OCI-LY7 (cell line): ENCODE results near the gene B3GNT3. TPM values are rescaled to one million over a fixed set of nuclear protein-coding genes. Genes with fewer than 3 reads are reported as not detected.

Experiments
- BruUV-seq: library from RNA; stranded (reverse); fragments of 400-500 nt; replicated peaks from 2 replicates; lab custom pipeline; 2021; lab: Mats Ljungman, UMichigan
- CTCF ChIA-PET: fragments of 300-600 bp; sonication (Branson Sonifier 250); formaldehyde crosslinking; loops from one replicate; lab custom pipeline; 2022; ENCODE audit warnings: antibody characterized with exemption; ENCODE audit not compliant: unreplicated experiment; lab: Charles Lee
- POLR2A ChIA-PET: fragments of 300-600 bp; sonication (Branson Sonifier 250); formaldehyde crosslinking; loops from one replicate; lab custom pipeline; 2022; ENCODE audit warnings: antibody characterized with exemption; lab: Charles Lee
- DNase-seq: peaks from one replicate; pipeline ENCODE4 v3.0.0-alpha.2; 2015; ENCODE audit warnings: low spot score
- H2AFZ ChIP-seq: fragments of 200-600 bp; sonication (generic), shearing (Covaris generic); 2 replicates; pipeline ENCODE4 v1.6.1; 2014; ENCODE audit warnings: mild to moderate bottlenecking, antibody characterized with exemption, low read length, moderate library complexity
- H3K27ac ChIP-seq: fragments of 200-600 bp; sonication (generic); 2 replicates; pipeline ENCODE4 v1.5.1; 2014; ENCODE audit warnings: mixed run types, low read depth, mild to moderate bottlenecking, moderate library complexity, low read length, inconsistent platforms; ENCODE audit not compliant: poor library complexity, severe bottlenecking
- H3K36me3 ChIP-seq: fragments of 200-600 bp; sonication (generic); 2 replicates; pipeline ENCODE4 v1.6.1; 2014; ENCODE audit warnings: mild to moderate bottlenecking, antibody characterized with exemption, low read length, moderate library complexity, mixed read lengths; ENCODE audit not compliant: insufficient read depth
- H3K4me1 ChIP-seq: fragments of 200-600 bp; sonication (generic); 2 replicates; pipeline ENCODE4 v1.5.1; 2014; ENCODE audit warnings: mild to moderate bottlenecking, low read length; ENCODE audit not compliant: insufficient read depth, poor library complexity, severe bottlenecking
- H3K4me2 ChIP-seq: fragments of 200-600 bp; sonication (generic); 2 replicates; pipeline ENCODE4 v1.6.1; 2014; ENCODE audit warnings: mild to moderate bottlenecking, low read length
- H3K4me3 ChIP-seq: fragments of 200-600 bp; sonication (generic); 2 replicates; pipeline ENCODE4 v1.5.1; 2014; ENCODE audit warnings: mild to moderate bottlenecking, low read depth, low read length; ENCODE audit not compliant: poor library complexity, severe bottlenecking
- H3K79me2 ChIP-seq: fragments of 200-600 bp; sonication (generic); 2 replicates; pipeline ENCODE4 v1.6.1; 2016; ENCODE audit warnings: low read depth, mild to moderate bottlenecking, low read length, moderate library complexity, mixed read lengths; ENCODE audit not compliant: insufficient read depth
- H3K9me2 ChIP-seq: fragments of 200-600 bp; sonication (generic); 2 replicates; pipeline ENCODE4 v1.6.1; 2016; ENCODE audit warnings: mild to moderate bottlenecking, low read length, mixed read lengths; ENCODE audit not compliant: insufficient read depth
- H3K9me3 ChIP-seq: fragments of 200-600 bp; sonication (generic); 2 replicates; pipeline ENCODE4 v1.6.1; 2014; ENCODE audit warnings: mild to moderate bottlenecking, mixed run types, low read length, mixed read lengths
- H4K20me1 ChIP-seq: fragments of 200-600 bp; sonication (generic); 2 replicates; pipeline ENCODE4 v1.6.1; 2014; ENCODE audit warnings: mild to moderate bottlenecking, antibody characterized with exemption, low read length, moderate library complexity, mixed read lengths; ENCODE audit not compliant: insufficient read depth
- EZH2phosphoT487 ChIP-seq: fragments of 200-600 bp; sonication (generic); IDR thresholded peaks from 2 replicates; pipeline ENCODE4 v1.6.1; 2018; ENCODE audit warnings: low read depth, borderline replicate concordance, mild to moderate bottlenecking, mixed run types, antibody characterized with exemption, low read length, moderate library complexity, mixed read lengths
- intact Hi-C: fragments of 100-400 bp; cut with micrococcal nuclease; formaldehyde crosslinking; loops from one replicate; pipeline ENCODE4 v1.10.0; 2022; ENCODE audit not compliant: unreplicated experiment
- total RNA-seq, 2 experiments: library from RNA; depleted of rRNA in 1 of 2; stranded (reverse); fragments of >200 nt in 1 of 2; shearing (Covaris generic) in 1 of 2; gene quantifications; 2 replicates each; pipeline ENCODE4 v1.2.3, GENCODE V29; 2014 to 2022
- TF ChIP-seq, protein P1 (sequence below): fragments of 200-600 bp; sonication (generic); conservative IDR thresholded peaks from 2 replicates; pipeline ENCODE4 v1.5.1; 2014; ENCODE audit warnings: mild to moderate bottlenecking, antibody characterized with exemption, low read length, moderate library complexity, mixed read lengths

B3GNT3 gene
- total RNA-seq, 2 experiments from 2014 or later = not detected

DNA sequence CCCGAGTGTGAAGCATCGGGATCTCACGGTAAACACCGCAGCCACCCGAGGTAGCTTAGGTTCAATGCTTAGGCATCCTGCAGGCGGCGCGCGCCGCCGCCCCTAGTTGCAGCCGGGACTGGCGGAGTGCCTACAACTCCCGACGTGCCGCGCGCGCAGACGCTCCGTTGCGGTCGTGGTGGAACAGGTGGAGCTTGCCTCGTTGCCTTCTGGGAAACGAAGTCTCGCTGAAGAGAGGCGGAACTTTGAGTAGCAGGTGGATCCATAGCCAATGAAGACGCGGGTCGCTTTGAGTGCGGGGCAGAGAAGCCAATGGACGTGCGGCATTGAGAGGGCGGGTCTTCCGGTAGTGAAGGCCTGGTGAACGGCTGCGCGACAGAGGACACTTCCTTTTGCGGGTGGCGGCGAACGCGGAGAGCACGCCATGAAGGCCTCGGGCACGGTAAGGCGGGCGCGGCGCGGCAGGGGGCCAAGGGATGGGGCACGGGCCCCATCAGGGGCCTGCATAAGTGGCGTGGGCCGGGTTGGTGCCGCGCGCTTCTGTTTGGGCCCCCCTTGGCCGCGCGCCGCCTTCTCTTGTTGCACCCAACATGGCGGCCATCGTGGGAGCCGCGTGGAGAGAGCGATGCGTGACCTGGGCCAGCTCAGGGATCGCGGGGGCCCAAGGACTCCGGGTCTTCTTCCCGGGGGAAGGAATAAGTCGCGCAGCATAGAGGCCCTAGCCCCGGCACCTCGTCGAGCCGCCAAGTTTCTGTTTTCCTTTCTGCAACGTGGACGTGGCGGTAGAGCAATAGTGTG, 64.8 kb downstream of the B3GNT3 start, which contains the start of gene RPL18A:
Gene RPL18A, plus strand, starts transcription at position 378 of the 798 bp plus-strand sequence. Its CDS starts 47 bp downstream, at position 425.
- ChIA-PET CTCF (interaction anchor here (0.6 to 1.1 kb wide), 10 partner anchors 10 to 1018 kb away, joined by 3 to 21 read pairs (median 9); no protein-coding TSS in a partner anchor), POLR2A (interaction anchor here (0.6 to 1.7 kb wide), 17 partner anchors 8 to 729 kb away, joined by 3 to 15 read pairs (median 5); partner anchors contain the start of genes CCDC124, JAK3, MAP1S and PGLS)
- peaks cover 36% of the 10 kb centered on the region for H3K4me1 ChIP-seq
- peaks cover 49% of the 10 kb centered on the region for H3K36me3 ChIP-seq
- H3K4me3 ChIP-seq = peak within 1 kb of the TSS; percentile 90
- intact Hi-C loops = loop anchor here (1.0 to 5.0 kb wide), 4 partner anchors 73 to 252 kb away; partner anchors contain the start of gene MAP1S
- peak within 1 kb of the TSS; percentile 65 for H3K27ac ChIP-seq
- peak within 1 kb of the TSS; percentile 95 for H2AFZ ChIP-seq
- TF ChIP-seq EZH2phosphoT487 = no peak
- TF ChIP-seq, protein P1, sequence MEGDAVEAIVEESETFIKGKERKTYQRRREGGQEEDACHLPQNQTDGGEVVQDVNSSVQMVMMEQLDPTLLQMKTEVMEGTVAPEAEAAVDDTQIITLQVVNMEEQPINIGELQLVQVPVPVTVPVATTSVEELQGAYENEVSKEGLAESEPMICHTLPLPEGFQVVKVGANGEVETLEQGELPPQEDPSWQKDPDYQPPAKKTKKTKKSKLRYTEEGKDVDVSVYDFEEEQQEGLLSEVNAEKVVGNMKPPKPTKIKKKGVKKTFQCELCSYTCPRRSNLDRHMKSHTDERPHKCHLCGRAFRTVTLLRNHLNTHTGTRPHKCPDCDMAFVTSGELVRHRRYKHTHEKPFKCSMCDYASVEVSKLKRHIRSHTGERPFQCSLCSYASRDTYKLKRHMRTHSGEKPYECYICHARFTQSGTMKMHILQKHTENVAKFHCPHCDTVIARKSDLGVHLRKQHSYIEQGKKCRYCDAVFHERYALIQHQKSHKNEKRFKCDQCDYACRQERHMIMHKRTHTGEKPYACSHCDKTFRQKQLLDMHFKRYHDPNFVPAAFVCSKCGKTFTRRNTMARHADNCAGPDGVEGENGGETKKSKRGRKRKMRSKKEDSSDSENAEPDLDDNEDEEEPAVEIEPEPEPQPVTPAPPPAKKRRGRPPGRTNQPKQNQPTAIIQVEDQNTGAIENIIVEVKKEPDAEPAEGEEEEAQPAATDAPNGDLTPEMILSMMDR = peak; percentile 93
- peak; percentile 100 for DNase-seq
- H3K79me2 ChIP-seq = peaks cover 28% of the 10 kb centered on the region
- peak within 1 kb of the TSS; percentile 96 for H3K4me2 ChIP-seq
- peaks cover 21% of the 10 kb centered on the region for H4K20me1 ChIP-seq
- H3K9me2 ChIP-seq = no peaks in the 10 kb centered on the region
- no TSS peak for BruUV-seq
- H3K9me3 ChIP-seq = no peaks in the 10 kb centered on the region

DNA sequence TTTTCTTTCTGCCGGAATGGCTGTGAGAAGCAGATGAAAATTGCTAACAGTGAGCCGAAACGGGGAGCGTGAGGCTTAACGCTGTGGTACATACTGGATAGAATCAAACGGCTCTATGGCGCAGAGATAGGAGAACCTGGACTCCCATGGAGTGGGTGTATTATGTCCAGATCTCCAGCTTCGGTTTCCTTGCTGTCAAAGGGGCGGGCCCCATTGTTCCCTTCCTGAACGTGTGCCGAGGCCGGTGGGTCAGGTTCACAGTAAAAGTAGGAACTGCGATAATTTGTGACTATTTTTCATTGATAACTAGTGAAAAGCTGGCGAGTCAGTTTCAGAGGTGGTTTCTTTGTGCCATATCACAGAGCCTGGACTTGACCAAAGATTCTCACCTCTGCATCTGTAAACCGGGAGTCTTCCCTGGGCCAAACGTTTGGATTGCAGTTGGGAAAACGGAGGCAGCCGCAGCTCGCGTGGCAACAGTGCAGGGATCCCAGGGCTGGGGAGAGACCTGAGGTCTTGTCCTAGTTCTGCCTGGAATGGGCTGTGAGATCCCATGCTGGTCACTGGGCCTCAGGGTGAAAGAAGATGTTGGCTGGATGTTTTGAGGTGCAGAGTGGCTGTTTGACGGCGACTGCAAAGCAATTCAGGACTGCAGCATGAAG, 65.5 kb downstream of the B3GNT3 start:
- DNase-seq = peak; percentile 37
- Histone ChIP-seq H3K9me3 (no peaks in the 10 kb centered on the region), H2AFZ (no peak overlapping the region), H3K36me3 (peaks cover 56% of the 10 kb centered on the region), H4K20me1 (peaks cover 21% of the 10 kb centered on the region), H3K9me2 (no peaks in the 10 kb centered on the region), H3K4me3 (peak overlapping the region; percentile 90), H3K79me2 (peaks cover 28% of the 10 kb centered on the region), H3K4me1 (peaks cover 36% of the 10 kb centered on the region), H3K4me2 (peak overlapping the region; percentile 96), H3K27ac (peak overlapping the region; percentile 65)
- ChIA-PET CTCF (no interaction called here), POLR2A (interaction anchor here (0.7 to 1.7 kb wide), 3 partner anchors 11 to 72 kb away, joined by 3 read pairs; partner anchors contain the start of gene CCDC124)
- intact Hi-C loops = no loop called here
- no peak for TF ChIP-seq EZH2phosphoT487
- TF ChIP-seq, protein P1 = no peak
- BruUV-seq = TSS peak; percentile 78
